Stimulated activated effector memory CD8-positive, alpha-beta T cell treated with anti-CD3 and anti-CD28 coated beads, Interleukin-12 subunit alpha, Interleukin-12 subunit beta, amount 100 ng/mL, for 72 hours (primary cell): Measurements from ENCODE around the gene SYPL1.
"Not testable (repeated sequence)": the region's sequence is repeated elsewhere in the genome, so short reads cannot be mapped to it uniquely, and the experiment has no call there.

ENCODE experiments used
- ATAC-seq: fragments of 150-1000 bp; cut with Tn5 transposase; 2 replicates; pipeline ENCODE4 v1.10.0; 2021
- DNase-seq, 2 donors: peaks; one replicate each; pipeline ENCODE4 v3.0.0; 2021 to 2022; ENCODE audit warnings: low spot score in 2 of 2
- H3K27ac Mint-ChIP-seq: one replicate; pipeline ENCODE4 v1.8.0; 2022; ENCODE audit warnings: mild to moderate bottlenecking, mixed read lengths
- H3K36me3 Mint-ChIP-seq: one replicate; pipeline ENCODE4 v1.8.0; 2022; ENCODE audit warnings: mild to moderate bottlenecking, mixed read lengths
- H3K4me1 Mint-ChIP-seq: one replicate; pipeline ENCODE4 v1.8.0; 2022; ENCODE audit warnings: mixed read lengths
- H3K4me3 Mint-ChIP-seq: one replicate; pipeline ENCODE4 v1.8.0; 2022; ENCODE audit warnings: mild to moderate bottlenecking, mixed read lengths
- H3K9me3 Mint-ChIP-seq: one replicate; pipeline ENCODE4 v1.8.0; 2022; ENCODE audit warnings: mixed read lengths

SYPL1 gene

DNA sequence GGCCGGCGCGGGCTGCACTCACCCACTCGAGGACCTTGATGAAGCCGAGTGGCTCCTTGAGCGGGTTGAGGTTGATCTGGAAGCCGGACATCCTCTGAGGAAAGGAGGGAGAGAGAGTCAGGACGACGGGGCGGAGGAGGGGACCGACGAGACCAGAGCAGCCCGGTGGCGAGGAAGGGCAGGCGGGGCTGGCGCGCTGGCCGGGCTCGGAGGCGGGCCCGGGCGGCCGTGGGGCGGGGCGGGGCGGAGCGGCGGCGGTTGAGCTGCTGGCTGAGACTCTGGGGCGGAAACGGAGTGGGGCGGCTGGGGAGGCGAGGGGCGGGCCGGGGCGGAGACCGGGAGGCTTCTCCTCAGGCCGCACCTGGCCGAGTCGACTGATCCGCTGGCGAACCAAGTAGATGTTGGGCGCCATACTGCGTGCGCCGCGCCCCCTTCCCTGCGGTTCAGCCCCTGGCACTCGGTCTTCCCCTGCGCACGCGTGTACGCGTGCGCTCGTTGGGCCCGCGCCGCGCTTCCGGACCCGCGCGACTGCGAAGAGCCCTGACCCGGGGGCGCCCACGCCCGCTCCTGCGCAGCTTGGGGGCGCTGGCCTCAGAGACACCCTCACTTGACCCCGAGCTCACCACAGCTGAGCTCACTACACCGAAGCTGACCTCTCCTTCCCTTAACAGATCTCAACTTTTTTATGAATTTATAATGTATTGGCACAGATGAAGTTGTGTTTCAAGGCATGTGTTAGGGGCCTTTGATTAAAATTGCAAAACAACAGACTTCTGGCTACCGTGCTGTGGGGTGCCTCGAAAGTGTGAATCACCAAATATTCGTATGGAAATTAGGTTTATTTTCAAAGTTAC lies at the start of gene SYPL1:
Gene SYPL1 (minus strand): TSS at position 195 of the 854 bp plus-strand sequence. CDS start 104 bp downstream, at position 91.
- peaks cover 5% of the 10 kb centered on the region for H3K36me3 Mint-ChIP-seq
- peak within 1 kb of the TSS; percentile 74 for H3K4me3 Mint-ChIP-seq
- ATAC-seq (peak; percentile 94), DNase-seq (peak; percentile 79 to 93)
- H3K27ac Mint-ChIP-seq, result peak within 1 kb of the TSS; percentile 84
- H3K4me1 Mint-ChIP-seq, result peaks cover 32% of the 10 kb centered on the region
- no peaks in the 10 kb centered on the region for H3K9me3 Mint-ChIP-seq

DNA sequence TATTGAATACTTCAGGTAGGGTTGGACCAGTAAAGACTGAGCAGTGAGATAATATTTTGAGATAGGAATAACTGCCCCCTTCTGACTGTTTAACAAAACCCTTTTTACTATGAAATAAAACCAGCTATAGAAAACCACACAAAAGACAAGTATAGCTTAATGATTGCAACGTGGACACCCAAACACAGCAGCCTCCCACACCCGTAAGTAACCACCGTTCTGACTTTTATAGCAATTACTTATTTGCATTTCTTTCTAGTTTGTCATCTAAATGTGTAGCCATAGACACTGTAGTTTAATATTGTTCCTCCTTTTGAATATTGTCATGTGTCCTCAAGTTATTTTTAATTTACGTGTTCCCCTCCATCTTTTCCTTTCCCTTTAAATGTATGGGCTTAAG lies 42.9 kb upstream of the SYPL1 start:
- Mint-ChIP-seq H3K36me3 (no peaks in the 10 kb centered on the region), H3K4me1 (no peaks in the 10 kb centered on the region), H3K27ac (no peak overlapping the region), H3K9me3 (no peaks in the 10 kb centered on the region), H3K4me3 (no peak overlapping the region)
- no peak for DNase-seq
- ATAC-seq, result no peak

DNA sequence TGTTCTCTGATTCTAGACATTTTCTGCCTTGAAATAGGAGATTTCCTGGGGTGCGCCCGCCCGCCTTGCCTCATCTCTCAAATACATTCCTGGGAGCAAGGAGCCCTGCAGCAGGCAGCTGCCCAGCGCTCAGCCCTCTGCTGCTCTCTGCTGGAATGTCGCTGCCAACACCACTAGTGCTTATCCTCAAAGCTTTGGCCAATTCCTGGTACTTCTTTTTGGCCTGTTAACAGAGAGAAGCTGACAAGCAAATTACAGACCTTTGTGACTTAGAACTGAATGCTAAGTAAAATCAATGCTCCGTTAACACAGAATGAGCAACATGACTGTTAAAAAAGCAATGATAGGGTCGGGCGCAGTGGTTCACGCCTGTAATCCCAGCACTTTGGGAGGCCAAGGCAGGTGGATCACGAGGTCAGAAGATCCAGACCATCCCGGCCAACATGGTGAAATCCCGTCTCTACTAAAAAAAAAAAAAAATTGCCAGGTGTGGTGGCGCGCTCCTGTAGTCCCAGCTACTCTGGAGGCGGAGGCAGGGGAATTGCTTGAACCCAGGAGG lies 41.9 kb upstream of the SYPL1 start:
- H3K9me3 Mint-ChIP-seq, result no peaks in the 10 kb centered on the region
- DNase-seq (peak; percentile 49 to 68), ATAC-seq (peak; percentile 88)
- no peaks in the 10 kb centered on the region for H3K36me3 Mint-ChIP-seq
- no peaks in the 10 kb centered on the region for H3K4me1 Mint-ChIP-seq
- no peak overlapping the region for H3K4me3 Mint-ChIP-seq
- no peak overlapping the region for H3K27ac Mint-ChIP-seq

DNA sequence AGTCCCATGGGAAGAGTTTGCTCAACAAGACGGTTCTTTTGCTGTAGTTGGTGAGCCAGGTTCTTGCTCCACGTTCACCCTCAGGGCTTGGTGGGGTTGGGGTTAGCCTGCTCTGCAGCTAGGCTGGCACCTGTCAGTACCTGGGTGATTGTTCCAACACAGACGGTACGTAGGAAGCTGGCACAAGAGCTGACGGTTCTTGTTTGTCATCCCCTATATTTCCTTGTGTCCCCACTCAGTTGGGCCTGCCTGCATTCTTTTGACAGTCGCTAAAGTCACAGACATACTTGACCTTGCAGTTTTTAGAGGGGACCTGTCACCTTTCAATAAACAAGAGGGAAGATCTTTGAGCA lies 40.2 kb upstream of the SYPL1 start:
- ATAC-seq (no peak), DNase-seq (no peak)
- no peak overlapping the region for H3K4me3 Mint-ChIP-seq

DNA sequence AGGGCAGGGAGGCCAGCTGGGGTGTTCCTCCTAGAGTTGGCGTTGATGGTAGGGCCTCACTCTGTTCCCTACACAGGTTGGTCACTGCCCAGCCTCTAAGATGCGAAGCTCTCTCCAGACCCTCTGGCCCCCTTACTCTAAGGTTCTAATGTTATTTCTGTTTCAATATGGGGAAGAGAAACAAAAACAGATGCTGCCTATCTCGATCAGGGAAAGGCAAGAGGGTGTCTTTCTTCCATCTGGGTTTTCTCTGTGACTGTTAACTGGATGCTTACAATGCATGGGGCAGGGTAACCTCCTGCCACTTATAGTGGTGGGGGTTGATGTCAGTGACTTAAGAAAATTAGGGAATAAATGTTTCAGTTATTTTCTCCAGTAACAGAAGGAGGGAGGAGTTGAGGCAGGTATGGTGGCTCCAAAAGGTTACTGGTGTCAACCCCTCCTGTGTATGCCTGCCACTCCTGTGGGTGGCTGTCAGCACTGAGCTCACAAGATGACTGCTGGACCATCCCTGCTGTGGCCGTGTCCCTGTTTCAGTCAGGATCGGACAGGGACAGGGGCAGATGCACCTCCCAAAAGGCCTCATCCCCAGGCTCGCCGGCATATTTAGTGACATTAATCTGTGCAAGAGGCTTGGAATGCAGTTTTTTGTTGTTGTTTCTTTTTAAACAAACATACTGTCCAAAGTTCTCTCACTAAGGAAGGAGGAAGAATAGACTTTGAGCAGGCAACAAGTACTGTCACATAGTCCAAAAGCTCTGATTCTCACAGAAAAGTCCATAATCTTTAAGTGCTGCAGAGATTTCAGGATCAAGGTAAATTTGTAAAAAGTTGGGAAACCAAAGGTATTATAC lies 39.6 kb upstream of the SYPL1 start:
- ATAC-seq, result no peak
- Mint-ChIP-seq H3K36me3 (no peaks in the 10 kb centered on the region), H3K4me1 (no peaks in the 10 kb centered on the region), H3K27ac (no peak overlapping the region), H3K9me3 (no peaks in the 10 kb centered on the region), H3K4me3 (no peak overlapping the region)
- no peak for DNase-seq

More for the DNA sequence above, 40.2 kb upstream of the SYPL1 start:
- no peaks in the 10 kb centered on the region for H3K4me1 Mint-ChIP-seq
- H3K27ac Mint-ChIP-seq, result no peak overlapping the region
- H3K36me3 Mint-ChIP-seq, result no peaks in the 10 kb centered on the region
- H3K9me3 Mint-ChIP-seq, result no peaks in the 10 kb centered on the region

DNA sequence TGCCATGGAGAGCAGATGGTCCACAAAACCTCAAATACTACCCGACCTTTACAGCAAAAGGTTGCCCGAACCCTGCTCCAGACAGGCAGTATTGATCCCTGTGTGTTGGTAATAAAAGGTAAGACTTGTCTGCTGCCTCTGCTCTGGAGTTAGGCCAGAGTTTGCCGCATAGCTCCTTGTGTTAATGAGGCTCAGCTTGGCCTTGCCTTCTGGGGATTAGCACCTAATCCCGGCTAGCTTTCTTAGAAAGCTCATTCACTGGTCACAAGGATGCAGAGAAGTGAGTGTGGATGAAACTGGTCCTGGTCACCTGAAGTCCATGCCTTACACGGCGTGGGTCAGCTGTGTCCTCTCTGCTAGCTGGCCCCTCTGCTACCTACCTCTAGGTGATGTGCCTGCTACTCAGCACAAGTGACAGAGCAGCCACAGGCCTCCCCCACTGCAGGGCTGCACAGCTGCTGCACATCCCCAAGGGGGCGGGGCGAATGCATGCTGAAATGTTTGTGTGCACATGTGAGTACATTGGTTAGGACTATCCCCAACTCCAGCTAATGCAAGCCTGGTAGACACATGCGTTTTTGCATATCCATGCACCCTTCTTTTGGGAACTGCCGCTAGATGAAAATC lies 31.7 kb upstream of the SYPL1 start:
- no peak overlapping the region for H3K27ac Mint-ChIP-seq
- no peaks in the 10 kb centered on the region for H3K4me1 Mint-ChIP-seq
- H3K36me3 Mint-ChIP-seq, result no peaks in the 10 kb centered on the region
- H3K4me3 Mint-ChIP-seq, result no peak overlapping the region
- DNase-seq (no peak), ATAC-seq (peak; percentile 31)
- no peaks in the 10 kb centered on the region for H3K9me3 Mint-ChIP-seq

DNA sequence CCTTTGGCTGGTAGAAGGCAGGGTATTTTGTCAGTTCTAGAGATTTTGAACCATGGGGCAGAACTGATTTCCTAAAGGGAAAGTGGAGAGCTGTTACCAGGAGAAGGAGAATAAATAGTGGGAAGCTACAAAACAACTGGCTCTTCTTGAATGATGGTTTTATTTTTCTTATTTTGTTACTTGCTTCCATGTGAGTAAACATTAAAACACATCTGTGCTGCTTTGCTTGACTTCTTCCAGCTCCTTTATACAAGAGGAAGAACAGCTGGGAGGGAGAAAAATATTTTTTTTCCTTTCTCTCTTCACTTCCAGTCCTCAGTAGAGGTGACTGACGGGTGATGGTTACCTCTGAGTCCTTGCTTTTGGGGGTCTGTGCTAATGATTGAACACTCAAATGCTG lies 30.0 kb upstream of the SYPL1 start:
- DNase-seq (no peak), ATAC-seq (no peak)
- H3K9me3 Mint-ChIP-seq, result no peaks in the 10 kb centered on the region
- H3K36me3 Mint-ChIP-seq, result no peaks in the 10 kb centered on the region
- H3K4me3 Mint-ChIP-seq, result no peak overlapping the region
- H3K4me1 Mint-ChIP-seq, result no peaks in the 10 kb centered on the region
- no peak overlapping the region for H3K27ac Mint-ChIP-seq

DNA sequence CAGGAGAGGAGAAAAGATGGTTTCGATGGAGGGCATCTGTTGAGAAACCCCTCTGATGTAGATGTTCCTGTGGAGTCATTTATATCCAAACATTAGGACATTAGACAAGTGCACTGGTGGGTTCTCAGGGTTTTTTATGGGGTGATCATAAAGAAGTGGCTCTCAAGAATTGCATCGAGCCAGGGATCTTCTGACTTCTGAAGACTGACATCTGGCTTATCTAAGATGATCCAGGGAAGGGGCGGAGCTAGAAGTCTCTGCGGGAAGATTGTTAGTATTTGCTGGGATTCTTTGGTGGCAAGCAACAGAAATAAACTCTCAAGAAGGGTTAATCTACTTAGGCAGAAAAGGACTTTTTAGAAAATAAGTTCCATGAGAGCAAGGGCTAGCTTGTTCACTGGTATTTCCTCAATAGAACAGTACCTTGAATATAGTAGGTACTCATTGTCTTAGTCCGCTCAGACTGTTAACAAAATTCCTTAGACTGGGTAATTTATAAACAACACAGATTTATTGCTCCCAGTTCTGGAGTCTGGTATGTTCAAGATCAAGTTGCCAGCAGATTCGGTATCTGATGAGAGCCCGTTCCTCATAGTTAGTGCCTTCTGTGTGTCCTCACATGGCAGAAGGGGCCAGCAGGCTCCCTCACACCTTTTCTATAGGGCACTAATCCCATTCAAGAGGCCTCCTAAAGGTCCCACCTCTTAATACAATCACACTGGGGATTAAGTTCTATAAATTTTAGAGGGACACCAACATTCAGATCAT lies 28.5 kb upstream of the SYPL1 start:
- DNase-seq (no peak), ATAC-seq (no peak)
- Mint-ChIP-seq H3K27ac (no peak overlapping the region), H3K4me1 (no peaks in the 10 kb centered on the region), H3K36me3 (no peaks in the 10 kb centered on the region), H3K4me3 (no peak overlapping the region), H3K9me3 (no peaks in the 10 kb centered on the region)

DNA sequence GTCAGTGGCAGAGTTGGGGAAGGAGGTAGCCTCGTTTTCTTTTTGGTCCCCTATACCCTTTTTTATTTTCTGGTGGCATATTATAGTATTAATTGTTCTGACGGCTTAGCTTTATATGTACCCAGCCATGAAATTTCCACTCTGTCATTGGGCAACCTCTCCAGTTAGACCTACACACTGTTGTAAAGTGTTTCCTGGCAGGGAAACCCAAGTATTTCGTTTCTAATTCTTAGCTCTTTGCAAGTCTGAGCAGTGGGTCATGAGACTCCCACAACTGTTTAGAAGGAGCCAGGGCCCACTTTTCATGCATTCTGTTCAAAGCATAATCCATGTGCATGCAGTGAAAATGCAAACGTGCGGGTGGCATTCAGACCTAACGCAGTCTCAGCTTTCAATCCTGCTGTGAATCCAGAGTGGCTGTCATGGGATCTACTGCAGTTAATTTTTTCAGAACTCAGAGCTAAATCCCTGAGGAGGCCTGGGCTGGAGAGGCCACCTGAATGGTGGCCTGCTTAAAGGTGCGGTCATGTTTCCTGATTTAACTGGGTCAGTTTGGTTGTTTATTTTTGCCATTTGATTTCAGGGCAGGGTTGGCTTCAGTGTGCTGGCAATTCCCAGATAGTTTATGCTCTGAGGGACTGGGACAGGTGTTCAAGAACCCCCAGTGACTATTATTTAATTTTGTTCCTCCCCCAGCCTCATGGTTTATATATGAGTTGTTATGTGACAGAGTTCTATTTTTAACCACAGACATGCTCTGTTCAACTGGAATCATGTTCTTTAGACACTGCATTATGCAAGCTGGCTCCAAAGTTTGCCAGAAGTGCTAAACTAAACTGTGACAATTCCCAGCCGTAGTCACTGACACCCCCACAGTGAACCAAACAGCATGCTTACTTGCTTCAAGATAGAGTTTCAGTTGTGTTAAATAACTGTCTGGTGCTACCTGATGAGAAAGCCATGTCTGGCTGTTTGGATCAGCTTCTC lies 27.4 kb upstream of the SYPL1 start:
- no peaks in the 10 kb centered on the region for H3K4me1 Mint-ChIP-seq
- no peaks in the 10 kb centered on the region for H3K9me3 Mint-ChIP-seq
- ATAC-seq (no peak), DNase-seq (no peak)
- H3K36me3 Mint-ChIP-seq, result no peaks in the 10 kb centered on the region
- H3K4me3 Mint-ChIP-seq, result no peak overlapping the region
- H3K27ac Mint-ChIP-seq, result no peak overlapping the region

DNA sequence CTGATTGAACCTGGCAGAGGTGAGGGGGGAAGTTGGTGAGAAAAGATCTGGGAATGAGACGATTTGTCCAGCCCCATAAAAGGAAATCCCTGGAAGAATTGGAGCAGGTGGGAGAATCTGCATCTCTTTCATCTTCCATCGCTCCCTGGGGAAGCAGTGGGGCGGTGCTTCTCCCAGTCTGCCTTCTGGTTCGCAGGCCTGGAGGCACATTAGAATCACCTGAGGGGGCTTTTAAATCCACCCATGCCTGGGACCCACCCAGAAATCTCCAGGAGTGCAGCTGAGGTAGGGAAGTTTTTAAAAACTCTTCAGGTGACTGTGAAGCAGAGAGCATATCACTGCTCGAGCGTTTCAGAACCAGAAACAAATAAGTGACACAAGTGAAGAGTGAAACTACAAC lies 26.7 kb upstream of the SYPL1 start:
- Mint-ChIP-seq H3K4me3 (no peak overlapping the region), H3K4me1 (no peaks in the 10 kb centered on the region), H3K36me3 (no peaks in the 10 kb centered on the region), H3K27ac (no peak overlapping the region), H3K9me3 (no peaks in the 10 kb centered on the region)
- no peak for DNase-seq
- no peak for ATAC-seq

DNA sequence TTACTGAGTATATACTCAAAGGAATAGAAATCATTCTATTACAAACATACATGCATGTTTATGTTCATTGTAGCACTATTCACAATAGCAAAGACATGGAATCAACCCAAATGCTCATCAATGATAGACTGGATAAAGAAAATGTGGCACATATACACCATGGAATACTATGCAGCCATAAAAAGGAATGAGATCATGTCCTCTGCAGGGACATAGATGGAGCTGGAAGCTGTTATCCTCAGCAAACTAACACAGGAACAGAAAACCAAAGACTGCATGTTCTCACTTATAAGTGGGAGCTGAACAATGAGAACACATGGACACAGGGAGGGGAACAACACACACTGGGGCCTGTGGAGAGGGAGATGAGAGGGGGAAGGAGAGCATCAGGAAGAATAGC lies 26.1 kb upstream of the SYPL1 start:
- H3K4me3 Mint-ChIP-seq, H3K27ac Mint-ChIP-seq, DNase-seq, H3K9me3 Mint-ChIP-seq, H3K4me1 Mint-ChIP-seq, H3K36me3 Mint-ChIP-seq, ATAC-seq: not testable (repeated sequence)

DNA sequence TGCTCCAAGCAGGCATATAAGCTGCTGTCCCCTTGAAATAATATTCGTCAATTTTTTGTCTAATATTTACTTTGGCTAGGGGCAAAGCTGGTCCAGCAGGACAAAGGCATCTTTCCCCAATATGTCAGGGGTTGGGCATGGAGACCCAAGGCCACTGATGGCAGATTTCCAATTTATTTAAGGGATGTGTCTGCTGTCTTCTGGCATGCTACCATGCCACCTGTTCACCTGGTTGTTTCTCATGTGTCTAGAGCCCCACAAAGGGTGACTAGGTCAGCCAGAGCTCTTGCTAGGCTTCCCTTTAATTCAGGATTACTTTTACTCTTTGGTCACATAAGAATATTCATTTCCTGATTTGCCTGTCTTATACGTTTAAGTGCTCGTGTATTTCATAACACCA lies 22.1 kb upstream of the SYPL1 start:
- no peak for ATAC-seq
- H3K9me3 Mint-ChIP-seq, result no peaks in the 10 kb centered on the region
- H3K4me3 Mint-ChIP-seq, result no peak overlapping the region
- no peak overlapping the region for H3K27ac Mint-ChIP-seq
- H3K36me3 Mint-ChIP-seq, result no peaks in the 10 kb centered on the region
- no peak for DNase-seq
- H3K4me1 Mint-ChIP-seq, result no peaks in the 10 kb centered on the region

DNA sequence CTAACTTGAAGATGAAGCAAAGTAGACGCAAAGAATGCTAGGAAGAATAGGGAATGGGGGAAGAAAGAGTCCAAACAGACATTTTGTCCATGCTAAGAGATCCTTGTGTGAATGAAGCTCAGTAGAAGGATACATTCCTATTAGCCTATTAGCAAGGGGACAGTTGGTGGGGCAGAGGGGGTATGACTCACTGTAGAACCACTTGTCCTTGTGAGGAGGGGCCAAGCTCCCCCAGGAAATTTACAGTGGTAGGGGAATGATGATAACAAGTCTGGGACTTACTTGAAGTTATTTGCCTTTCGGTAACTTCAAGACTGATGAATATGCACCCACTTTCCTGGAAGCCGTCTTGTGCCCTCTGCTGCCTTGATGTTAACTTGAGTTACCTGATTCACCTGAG lies 17.2 kb upstream of the SYPL1 start:
- Mint-ChIP-seq H3K4me3 (no peak overlapping the region), H3K9me3 (no peaks in the 10 kb centered on the region), H3K4me1 (peaks cover 6% of the 10 kb centered on the region), H3K36me3 (no peaks in the 10 kb centered on the region), H3K27ac (no peak overlapping the region)
- no peak for ATAC-seq
- no peak for DNase-seq

DNA sequence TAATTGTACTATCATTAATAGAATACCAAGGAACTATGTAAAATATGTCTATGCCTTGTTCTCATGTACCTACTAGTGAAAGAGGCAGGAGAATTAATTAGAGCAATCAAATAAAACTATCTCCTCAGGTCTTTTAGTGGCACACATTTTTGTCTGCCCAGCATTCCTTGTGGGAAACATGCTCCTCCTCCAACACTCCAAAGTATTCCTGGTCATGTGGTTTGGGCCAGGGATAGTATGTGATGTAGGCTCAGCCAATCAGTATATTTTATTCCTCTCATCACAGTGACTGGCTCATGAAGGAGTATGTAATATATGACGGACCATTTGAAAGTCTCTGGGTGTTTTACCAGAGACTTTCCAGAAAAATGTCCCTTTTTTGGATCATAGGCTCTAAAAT lies 16.7 kb upstream of the SYPL1 start:
- Mint-ChIP-seq H3K9me3 (no peaks in the 10 kb centered on the region), H3K27ac (no peak overlapping the region), H3K36me3 (no peaks in the 10 kb centered on the region), H3K4me3 (no peak overlapping the region), H3K4me1 (peaks cover 6% of the 10 kb centered on the region)
- DNase-seq (no peak), ATAC-seq (no peak)
